GM10248 (cell line): ENCODE data around the gene MAOA.

Experiments
- CTCF ChIA-PET: fragments of 300-600 bp; sonication (Branson Sonifier 250); formaldehyde crosslinking; extraction: SDS; loops from one replicate; lab custom pipeline; 2021; ENCODE audit warnings: antibody characterized with exemption; lab: Yijun Ruan, JAX
- POLR2A ChIA-PET: fragments of 350-650 bp; sonication (Branson Sonifier 250); formaldehyde crosslinking; extraction: SDS; loops from one replicate; lab custom pipeline; 2020; ENCODE audit warnings: antibody characterized with exemption; lab: Yijun Ruan, JAX
- DNase-seq: peaks from one replicate; pipeline ENCODE4 v3.0.0; 2012; ENCODE audit errors: extremely low spot score
- CTCF ChIP-seq: IDR thresholded peaks from 2 replicates; pipeline ENCODE4 v1.5.1; 2012; ENCODE audit warnings: mild to moderate bottlenecking, low read depth; ENCODE audit errors: extremely low read depth, missing control alignments, control extremely low read depth

MAOA gene

GRCh38 chrX:43743100-43743822 lies 87.2 kb downstream of the MAOA start:
- POLR2A ChIA-PET = no interaction called here
- CTCF ChIA-PET = no interaction called here

DNA sequence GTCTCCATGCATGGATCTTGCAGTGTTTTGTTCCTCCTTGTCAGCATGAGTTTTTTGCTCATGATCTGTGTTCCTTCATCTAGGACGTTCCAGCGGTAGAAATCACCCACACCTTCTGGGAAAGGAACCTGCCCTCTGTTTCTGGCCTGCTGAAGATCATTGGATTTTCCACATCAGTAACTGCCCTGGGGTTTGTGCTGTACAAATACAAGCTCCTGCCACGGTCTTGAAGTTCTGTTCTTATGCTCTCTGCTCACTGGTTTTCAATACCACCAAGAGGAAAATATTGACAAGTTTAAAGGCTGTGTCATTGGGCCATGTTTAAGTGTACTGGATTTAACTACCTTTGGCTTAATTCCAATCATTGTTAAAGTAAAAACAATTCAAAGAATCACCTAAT lies 88.2 kb downstream of the MAOA start:
- no peak for TF ChIP-seq CTCF
- no peak for DNase-seq
- CTCF ChIA-PET = no interaction called here
- POLR2A ChIA-PET = no interaction called here

More at GRCh38 chrX:43743100-43743822, 87.2 kb downstream of the MAOA start:
- no peak for TF ChIP-seq CTCF
- no peak for DNase-seq

DNA sequence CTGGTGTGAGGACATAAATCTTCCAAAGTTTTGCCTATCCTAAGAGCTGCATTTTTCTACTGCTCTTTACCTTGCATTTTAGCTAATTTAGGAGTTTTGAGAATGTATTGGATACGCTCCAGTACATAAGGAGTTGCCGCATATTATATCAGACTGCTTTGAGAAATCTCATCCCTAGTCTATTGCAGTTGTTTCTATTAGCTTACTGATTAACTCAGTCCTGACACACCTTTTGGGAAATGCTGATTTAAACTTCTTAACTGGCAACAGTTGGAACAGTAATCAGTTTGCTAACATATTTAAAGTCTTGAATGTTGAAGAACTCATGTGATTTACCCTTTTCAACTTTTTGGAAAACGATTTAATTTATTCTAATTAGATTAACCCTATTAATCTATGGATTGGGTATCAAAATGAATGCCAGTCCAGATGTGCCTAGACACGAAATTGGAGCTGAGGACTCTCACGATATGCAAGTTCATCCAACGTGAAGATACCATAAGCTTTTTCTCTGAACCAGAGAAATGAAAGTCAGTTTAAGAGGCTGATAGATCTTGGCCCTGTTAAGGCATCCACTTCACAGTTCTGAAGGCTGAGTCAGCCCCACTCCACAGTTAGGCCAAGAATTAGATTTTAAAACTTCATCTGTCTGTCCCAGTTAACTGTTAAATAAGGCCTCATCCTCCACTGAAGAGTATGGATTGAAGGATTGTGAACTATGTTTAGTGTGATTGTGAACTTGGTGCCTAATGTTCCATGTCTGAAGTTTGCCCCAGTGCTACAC lies 90.0 kb downstream of the MAOA start:
- DNase-seq = no peak
- POLR2A ChIA-PET = no interaction called here
- TF ChIP-seq CTCF = no peak
- CTCF ChIA-PET = no interaction called here

DNA sequence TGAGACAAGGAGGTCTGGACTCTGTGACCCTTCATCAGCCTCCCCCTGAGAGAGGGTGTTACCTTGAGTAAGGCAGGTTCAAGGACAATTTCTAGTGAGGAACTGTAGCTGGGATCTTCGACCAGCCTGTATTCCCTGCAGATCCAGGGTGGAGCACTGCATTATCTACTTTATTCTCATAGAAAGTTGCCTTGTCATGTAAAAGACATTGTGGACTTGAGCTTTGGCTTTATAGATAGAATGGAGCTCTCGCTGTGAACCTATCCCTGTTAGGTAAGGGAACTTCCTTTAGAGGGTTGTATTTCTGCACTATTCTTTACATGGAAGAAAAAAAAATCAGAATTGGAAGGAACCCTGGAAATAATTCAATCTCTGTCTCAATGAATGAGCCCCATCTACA lies 91.4 kb downstream of the MAOA start:
- DNase-seq = no peak
- ChIA-PET POLR2A (no interaction called here), CTCF (interaction anchor here (1.3 kb wide), 1 partner anchor 188 kb away, joined by 3 read pairs; no protein-coding TSS in a partner anchor)
- TF ChIP-seq CTCF = no peak

DNA sequence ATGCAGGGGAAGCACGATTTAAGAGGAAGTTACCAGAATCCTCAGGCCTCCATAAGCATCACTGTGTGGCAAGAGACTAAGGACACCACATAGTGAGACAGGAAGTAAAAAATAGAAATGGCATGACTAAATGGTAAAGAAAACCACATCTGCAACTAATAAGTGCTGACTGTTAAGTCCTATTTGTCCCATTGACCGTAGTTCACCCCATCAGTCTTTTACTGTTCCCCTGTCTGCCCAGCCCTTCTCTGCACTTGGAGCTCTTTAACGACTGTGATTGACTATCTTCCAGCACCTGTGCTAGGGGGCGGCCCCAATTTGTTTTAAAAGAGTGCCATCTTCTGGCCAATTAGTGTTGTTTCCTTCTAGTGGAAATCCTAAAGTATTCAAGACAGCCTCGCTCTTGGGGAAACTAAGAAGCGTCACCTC lies 94.2 kb downstream of the MAOA start:
- peak; percentile 28 for DNase-seq
- ChIA-PET CTCF (interaction anchor here (0.7 to 1.6 kb wide), 5 partner anchors 10 to 1971 kb away, joined by 3 to 6 read pairs (median 4); no protein-coding TSS in a partner anchor), POLR2A (no interaction called here)
- peak; percentile 38 for TF ChIP-seq CTCF

DNA sequence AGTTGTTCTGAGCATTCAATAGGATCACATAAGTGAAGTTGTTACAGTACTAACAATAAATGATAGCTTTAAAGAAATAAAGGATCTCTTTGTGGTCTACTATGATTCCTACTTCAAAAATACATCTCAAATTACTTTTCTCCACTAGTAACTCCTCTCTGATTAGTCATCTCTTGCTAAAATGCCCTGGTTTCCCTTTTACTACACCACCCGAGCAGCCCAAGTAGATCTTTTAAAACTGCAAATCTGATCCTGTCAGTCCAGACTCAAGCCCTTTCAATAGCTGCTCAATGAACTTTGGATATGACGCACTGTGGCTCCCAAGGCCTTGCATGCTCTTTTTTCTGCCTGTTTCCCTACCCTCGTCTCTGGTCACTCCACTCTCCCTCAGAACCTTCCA lies 97.5 kb downstream of the MAOA start:
- POLR2A ChIA-PET = no interaction called here
- DNase-seq = no peak
- no peak for TF ChIP-seq CTCF
- CTCF ChIA-PET = no interaction called here
